ENCODE measurements around the gene MRPL23.

The MRPL23 gene

DNA sequence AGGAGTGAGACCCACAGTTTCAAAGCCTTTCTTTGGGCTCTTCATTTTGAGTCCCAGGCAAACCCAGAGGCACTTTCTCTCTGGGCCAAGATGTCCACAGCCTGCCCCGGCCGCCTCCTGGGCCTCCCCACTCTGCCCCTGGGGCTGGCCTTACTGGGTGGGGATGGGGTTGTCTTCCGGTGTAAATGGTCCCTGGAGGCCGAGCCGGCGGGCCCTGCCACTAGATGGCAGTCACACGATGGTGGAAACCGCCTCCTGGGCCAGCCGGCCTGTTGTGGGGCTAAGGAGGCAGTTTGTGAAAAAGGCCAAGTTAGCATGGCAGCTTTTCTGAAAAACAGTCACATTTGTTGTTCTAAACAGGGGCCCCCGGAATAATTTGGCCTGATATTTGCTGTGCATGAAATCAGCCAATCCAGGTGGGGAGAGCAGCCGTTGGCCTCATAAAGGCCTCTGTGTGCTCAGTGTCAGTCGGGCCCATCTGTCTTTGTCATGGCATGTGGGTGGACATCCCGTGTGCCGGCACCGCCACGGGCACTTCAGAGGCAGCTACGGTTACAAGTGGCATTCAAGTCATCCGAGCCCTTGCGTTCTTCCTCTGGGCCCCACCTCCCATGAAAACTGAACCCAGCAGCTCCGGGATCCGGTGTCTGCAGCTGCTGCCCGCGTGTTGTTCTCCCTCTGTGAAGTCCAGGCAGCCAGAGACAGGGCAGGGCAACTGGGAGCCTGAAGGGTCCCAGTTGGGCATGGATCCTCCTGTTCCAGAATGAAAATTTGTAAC is 6.5 kb downstream of the MRPL23 start:
- peak in 1 of 2 donors; percentile 11 for DNase-seq (ENCODE audit: low read depth in 2 of 2)

DNA sequence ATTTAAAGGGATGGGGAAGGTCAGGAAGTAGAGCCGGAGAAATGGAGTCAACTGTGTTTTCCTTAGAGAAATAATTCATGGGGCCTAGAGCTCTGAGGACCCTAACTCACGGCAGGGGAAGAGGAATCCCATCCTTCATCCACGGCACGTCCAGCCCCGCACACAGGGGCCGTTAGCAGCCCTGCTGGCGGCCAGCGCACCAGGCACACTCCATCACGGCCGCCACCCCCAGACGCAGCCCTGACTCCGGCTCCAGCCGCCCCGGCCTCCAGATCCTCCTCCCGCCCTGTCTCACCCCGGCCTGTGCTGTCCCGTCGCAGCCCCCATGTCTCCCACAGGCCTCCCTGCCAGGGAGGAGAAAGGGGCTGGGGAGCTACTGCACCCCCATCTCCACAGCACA is 11.2 kb downstream of the MRPL23 start:
- no peak for DNase-seq (ENCODE audit: low read depth in 2 of 2)

DNA sequence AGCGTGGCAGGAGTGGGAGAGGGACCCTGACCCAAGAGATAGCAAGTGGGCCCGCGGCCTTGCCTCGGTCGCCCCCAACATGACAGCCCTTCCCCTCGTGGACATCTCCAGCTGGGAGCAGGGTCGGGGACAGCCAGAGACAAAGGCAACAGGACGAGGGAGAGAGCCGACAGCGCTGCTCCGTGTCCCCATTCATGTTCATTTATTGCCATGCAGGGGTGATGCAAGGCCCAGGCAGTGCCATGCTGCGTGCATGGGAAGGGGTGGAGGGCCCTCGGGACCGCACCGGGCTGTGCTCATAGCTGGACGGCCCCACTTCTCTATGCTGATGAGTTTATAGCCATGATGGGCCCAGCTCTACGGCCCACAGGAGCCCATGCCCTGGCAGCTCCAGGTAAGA is 12.7 kb downstream of the MRPL23 start:
- DNase-seq (ENCODE audit: low read depth in 2 of 2), result no peak

DNA sequence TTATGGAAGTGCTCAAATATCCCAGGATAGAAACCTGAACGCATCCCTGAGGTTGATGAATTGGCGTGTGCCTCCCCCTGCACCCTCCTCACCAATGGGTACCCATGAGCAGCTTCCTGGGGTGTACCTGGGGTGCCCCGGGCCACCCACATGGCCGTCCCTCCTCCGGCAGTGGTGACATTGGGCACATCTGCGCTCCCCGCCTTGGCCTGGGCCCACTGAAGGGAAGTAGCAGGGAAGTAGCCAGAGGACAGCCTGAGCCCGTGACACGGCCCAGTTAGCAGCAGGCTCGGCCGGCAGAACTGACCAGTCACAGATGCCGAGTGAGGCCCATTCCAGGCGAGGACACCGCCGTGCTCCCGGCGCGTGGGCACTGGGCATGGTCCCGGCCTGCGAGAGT is 16.7 kb downstream of the MRPL23 start:
- no peak for DNase-seq (ENCODE audit: low read depth in 2 of 2)

DNA sequence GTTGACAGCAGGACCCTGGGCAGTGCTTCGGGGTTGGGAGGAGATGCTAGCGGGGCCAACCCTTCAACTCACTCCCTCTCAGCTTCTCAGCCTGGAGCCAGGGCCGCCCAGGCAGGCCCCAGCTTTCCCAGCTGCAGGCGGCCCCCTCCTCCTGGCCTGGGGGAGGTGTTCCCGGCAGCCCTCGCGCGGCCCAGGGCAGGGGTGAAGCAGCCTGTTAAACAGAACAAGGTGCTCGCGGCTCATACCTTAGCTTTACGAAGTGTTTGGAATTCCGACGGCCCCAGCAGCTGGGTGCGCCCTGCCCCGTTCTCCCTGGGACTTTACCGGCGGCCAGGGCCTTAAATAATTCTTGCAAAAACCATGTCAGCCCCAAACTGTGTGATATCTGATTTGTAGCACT is 17.2 kb downstream of the MRPL23 start:
- DNase-seq (ENCODE audit: low read depth in 2 of 2), result no peak

DNA sequence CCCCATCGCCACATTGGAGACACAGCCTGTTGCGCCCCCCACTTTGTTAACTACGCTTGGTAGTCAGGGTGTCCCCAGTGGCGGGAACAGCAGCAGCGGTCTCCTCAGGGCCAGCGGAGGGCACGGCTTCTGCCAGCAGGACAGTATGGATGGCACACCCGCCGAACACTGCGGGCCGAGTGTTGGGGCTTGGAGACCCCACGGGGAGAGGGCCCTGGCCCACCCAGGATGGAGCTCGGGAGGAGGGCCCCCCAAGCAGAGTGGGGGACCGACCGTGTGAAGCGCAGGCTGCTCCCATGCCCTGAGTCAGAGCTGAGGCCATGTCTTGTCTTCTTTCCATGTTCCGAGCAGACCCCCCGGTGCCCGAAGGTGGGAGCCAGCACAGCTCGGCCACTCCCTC is 17.8 kb downstream of the MRPL23 start:
- DNase-seq (ENCODE audit: low read depth in 2 of 2), result no peak

DNA sequence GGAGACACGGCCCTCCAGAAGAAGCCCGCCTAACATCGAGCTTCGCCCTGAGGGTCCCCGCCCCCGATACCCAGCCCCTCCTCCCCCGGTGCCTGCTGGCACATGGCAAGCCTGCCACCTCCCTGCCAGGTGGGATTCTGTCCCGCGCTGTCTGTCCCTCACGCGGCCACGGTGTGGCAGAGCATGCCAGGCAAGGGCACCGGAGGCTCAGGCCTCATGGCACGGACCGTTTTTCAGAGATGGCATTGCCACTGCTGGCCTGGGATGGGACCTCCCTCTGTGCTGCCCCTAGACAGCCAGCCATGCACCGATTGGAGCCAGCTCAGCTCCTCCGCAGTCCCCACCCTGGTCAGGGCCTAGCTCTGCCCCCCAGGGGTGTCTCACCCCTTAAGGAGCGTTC is 19.4 kb downstream of the MRPL23 start:
- no peak for DNase-seq (ENCODE audit: low read depth in 2 of 2)

DNA sequence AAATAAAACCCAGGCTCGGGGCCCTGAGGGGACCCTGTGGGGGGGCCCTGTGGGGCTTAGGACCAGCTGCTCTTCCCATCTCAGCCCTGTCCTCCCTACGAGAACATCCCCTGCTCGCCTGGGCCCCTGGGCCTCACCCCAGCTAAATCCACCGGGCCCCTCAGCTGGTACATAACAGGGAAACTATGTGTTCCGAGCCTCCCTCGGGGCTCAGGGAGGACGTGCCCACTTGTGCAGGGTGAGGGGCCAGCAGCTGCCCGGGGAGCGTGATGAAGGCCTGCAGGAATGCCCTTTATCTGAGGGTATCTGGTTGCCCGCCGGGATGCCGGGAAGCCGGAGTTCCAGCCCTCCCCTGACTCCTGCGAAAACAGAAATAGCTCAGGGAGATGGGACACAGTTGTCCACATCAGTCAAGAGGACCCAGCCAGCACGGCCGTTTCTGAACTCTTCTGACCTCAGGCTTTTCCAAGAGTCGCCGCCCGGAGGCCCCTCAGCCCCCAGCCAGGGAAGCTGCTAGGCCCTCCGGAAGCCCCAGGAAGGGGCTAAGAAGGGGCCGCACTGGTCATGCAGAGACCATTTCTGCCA is 20.6 kb downstream of the MRPL23 start:
- DNase-seq (ENCODE audit: low read depth in 2 of 2), result no peak

DNA sequence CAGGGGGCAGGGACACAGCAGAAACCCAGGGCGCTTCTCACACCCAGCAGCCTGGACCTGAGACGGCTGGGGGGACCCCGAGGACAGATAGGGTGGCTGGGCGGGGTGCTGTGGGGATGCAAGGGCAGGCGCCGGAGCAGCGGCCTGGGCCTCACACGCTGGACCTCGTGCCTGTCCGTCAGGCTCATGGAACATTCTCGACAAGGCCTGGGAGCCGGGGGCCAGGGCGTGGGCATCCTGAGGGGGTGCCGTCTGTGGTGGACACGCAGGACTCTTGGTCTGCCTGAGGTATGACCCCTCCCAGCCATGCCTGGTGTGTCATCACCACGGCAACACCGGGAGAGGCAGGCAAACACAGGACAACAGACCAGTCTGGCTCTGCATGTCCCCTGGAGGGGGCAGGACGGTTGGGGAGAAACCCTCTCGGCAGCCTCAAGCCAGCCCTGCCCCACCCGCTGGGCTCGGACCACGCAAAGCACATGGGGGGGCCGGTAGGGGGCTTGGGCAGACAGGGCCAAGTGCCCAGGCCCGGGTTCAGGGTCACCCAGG is 21.4 kb downstream of the MRPL23 start:
- no peak for DNase-seq (ENCODE audit: low read depth in 2 of 2)

DNA sequence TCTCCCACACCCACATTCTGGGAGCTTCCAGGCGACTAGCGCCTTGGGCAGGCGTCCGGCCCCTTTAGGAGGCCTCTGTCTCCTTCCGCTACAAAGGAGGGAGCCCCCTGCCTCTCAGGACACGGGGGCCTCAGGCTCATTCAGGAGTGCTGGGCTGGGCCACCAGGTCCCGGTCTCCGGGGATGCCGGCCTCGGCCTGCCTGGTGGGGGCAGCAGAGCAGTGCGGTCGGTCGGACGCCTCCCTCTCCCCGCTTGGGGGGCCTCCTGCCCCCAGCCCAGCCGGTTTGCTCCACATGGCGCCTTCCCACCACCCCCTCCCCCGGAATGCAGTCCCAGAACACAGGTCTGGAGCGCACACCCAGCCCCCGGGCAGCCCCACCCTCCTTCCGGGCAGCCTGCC is 21.9 kb downstream of the MRPL23 start:
- no peak for DNase-seq (ENCODE audit: low read depth in 2 of 2)

DNA sequence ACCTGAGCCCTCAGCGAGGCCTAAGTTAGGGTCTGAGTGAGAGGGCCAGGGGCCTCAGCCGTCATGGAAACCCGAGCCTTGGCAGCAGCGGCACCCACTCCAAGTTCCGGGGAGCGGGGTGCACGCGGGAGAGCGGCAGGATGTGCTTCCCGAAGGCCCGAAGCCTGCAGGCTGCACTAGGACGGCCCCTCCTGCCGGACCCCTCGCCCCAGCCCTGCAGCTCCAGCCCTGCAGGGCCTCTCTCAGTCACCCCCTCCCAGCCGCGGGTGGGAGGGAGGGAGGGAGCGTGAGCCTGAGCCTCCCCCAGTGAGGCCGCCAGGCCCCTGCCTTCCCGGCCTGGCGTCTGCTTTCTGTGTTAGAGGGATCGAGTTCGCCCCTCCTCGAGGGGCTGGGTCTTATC is 22.6 kb downstream of the MRPL23 start:
- DNase-seq (ENCODE audit: low read depth in 2 of 2), result no peak

DNA sequence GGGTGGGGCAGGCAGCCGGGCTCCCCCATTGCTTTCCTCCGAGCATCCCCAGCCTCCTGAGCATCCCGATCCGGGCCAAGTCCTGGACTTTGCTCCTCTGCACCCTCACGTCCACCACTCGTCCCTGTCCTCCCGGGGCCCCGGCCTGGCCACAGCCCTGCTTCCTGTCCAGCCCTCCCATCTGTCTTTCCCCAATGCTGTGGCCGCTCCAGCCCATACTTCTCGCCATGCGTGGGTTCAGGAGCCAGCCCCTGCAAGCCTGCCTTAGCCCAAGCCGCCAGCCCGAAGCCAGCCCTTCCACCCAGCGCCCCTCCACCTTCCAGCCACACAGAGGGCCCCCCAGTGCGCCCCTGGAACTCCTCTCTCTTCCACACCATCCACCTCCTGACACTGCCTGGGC is 23.8 kb downstream of the MRPL23 start:
- DNase-seq (ENCODE audit: low read depth in 2 of 2), result no peak

DNA sequence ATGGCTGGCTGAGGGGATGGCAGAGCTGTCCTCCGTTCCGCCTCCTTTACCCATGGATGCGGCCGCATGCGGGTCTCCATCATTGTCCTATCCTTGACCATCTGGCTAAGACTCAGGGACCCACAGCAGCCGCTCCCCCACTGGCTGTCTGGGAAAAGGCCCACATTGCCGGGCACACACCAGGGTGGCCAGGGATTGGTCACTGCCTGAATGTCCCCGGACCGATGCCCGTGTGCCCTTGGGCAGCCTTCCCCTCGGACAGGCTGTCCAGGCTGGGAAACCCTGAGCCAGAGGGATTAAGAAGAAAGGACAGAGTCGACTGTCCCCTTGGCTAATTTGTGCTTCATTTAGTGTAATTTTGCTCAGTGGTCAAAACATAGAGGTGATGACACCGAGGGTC is 28.1 kb downstream of the MRPL23 start:
- DNase-seq (ENCODE audit: low read depth in 2 of 2), result no peak

DNA sequence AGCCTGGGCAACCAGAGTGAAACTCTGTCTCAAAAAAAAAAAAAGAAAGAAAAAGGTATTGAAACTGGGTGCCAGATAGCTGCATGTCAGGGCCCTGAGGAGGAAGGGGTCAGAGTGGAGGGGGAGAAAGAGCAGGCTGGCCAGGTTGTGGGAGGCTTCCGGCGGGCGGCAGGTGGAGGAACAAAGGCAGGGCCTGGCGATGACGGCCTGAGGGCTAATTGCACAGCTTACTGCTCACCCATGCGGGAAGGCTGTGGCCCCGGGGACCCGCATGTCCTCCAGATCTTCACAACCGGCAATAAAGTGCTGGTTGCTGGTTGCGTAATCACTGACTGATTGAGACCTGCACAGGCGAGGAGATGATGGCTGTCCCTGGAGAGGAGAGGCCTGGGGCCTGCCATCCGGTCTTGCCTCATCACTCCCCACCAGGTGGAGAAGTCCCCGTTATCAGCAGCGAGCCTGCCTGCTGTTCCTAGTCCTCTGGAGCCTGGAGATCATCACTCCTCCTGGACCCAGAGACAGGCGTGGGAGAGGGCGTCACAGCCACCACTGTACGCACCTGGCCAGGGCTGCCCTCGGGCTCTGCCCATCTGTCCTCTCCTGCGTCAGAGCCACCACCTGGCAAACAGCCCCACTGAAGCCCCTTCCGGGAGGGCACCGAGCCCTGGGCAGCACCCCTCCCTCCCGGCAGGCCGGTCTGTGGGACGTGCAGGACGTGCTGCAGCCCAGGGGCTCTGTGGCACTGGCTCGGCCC is 31.8 kb downstream of the MRPL23 start:
- DNase-seq (ENCODE audit: low read depth in 2 of 2), result no peak

DNA sequence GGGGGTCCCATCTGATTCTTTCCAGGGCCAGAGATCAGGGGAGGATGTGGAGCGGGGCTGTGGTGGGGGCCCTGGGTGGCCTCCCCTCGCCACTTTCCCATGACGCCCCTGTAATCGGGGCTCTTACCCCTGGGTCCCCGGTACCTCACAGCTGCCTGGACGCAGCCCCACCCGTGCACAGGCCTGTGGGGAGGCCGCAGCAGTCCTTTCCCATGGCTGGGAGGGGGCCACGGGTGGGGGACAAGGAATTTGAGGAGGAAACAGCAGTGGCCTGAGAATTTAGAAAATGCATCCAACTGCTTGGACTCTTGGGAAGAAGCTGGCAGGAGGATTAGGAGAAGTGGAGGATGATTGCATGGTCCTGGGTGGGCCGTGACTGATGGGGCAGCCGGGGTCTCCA is 32.5 kb downstream of the MRPL23 start:
- no peak for DNase-seq (ENCODE audit: low read depth in 2 of 2)

DNA sequence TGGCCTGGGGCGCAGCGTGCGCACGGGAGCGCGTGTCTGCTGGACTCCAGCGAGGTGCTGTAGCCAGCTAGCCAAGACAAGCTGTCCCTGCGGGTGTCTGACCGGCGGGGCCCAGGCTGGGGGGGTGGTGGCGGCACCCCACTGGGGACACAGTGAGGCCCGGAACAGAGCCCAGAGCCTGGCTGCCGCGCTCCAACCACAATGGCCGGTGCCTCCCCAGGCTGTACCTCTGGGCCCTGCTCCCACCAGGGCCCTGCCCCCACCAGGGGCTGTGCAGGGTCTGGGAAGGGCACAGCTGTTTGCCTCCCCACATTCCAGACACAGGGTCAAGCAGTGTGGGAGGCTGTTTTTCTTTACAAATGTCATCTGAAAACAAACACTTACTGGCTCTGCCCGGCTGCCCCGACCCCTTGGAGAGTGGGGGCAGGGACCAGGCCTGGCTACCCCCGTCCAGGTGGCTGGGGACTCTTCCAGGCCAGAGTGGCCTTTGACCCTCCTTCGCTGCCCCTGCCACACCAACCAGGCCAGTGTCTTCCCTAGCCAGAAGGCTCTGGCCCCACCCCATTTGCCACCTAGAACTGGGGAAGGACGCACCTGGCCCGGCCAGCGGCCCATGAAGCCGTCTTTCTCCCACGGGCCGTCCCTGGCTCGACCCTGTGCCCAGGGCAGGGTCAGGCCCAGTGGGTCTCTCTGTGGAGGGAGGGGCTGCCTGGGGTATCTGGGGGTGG is 35.9 kb downstream of the MRPL23 start:
- DNase-seq (ENCODE audit: low read depth in 2 of 2), result no peak

DNA sequence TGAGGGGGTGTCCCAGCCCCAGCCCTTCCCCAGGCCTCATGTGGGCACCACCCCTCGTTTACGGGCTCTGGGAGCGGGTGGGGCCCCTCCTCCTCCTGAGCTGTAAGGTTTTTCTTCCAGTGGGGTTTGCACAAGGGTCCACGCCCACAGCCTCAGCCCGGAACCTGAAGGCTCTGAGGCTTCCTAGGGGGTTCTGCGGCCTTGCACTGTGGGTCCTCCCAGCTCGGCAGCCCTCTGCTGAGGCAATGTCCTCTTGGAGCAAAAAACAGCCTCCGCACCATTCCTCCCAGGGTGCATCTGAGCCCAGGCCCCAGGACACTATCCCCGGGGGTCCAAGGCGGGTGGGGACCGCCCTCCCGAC is 36.4 kb downstream of the MRPL23 start:
- no peak for DNase-seq (ENCODE audit: low read depth in 2 of 2)

DNA sequence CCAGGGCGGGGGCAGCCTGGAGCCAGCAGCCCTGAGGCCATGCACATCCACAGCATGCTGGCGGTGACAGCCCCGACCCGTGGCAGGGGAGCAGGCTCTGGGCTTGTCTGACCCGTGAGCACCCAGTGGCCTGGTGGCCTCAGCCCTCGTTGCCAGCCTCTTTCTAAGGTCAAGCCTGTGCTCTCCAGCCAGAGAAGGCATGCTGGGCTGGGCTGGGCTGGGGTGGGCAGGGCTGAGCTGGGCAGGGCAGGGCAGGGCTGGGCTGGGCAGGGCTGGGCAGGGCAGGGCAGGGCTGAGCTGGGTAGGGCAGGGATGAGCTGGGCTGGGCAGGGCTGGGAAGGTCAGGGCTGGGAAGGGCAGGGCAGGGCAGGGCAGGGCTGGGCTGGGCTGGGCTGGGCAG is 39.9 kb downstream of the MRPL23 start:
- no peak for DNase-seq (ENCODE audit: low read depth in 2 of 2)

DNA sequence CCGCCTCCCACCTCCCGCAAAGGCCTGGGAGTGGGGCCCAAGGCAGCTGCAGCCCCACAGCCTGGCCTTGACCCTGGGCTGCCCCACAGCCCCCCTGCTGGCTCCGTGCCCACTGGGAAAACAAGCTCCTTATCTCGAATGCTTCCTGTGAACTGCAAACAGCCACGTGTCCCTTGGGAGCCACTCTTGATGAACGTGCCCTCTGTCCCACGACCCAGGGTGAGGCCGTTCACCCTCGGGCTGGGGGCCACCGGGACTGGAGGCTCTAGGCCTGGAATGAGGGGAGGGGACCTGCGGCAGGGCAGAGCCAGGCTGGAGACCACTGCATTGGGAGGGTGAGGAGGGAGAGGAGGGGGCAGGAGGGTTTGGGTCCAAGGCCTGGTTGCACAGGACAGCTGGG is 41.0 kb downstream of the MRPL23 start:
- DNase-seq (ENCODE audit: low read depth in 2 of 2), result no peak

DNA sequence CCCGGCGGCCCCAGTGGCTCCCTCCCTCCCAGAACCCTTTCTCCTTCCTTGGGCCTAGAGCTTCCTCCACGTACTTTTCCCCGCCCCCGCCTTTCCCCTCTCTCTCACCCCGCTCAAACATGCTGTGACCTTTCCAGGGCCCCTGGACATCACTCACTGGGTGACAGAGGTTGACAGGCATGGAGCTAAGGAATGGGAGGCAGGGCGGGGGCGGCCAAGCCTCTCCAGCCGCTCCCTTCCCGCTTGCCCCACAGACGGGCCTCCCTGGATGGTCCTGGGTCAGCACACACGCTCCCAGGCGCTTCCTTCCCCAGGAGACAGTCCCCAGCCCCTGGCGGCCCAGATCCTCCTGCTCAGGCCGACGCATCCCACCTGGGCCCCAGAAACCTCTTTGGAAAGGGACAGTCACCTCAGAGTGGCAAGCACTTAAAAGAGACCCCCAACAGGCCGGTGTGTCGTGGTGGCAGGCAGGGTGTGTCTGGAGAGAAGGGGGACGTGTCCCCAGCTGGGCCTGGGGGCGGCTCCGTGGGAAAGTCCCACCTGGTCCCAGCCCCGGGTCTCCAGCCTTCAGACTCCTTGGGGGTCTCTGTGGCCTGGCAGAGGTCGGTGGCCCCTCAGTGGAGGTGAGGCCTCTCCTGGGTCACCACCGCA is 41.7 kb downstream of the MRPL23 start:
- DNase-seq (ENCODE audit: low read depth in 2 of 2), result no peak

DNA sequence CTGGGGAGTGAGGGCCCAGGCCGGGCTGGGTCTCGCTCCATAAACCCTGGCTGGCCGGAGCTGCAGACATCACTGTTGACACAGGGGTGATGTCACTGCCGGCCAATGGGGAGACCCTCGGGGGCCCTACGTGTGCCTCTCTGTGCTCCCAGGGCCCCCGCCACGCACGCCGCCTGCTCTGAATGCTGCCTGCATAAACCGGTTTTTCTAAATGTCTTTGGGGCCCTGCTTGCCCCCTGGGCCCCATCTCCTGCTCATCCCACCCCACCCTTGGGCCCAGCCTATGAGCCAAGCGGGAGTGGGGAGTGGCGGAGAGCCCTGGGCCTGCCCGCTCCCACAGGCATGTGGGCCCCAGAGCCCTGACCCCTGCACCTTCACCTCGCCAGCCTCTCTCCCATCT is 42.8 kb downstream of the MRPL23 start:
- DNase-seq (ENCODE audit: low read depth in 2 of 2), result no peak

All from stimulated activated CD4-positive, alpha-beta T cell treated with anti-CD3 and anti-CD28 coated beads, Interleukin-1b, Interleukin-23, amount 100 ng/mL, for 1 hour (primary cell).